BJ (cell line): Measurements from ENCODE around the gene TSHZ2. TPM values are rescaled to one million over a fixed set of nuclear protein-coding genes. Genes with fewer than 3 reads are reported as not detected.

Experiments used
- CTCF ChIA-PET: fragments of 350-600 bp; formaldehyde crosslinking; extraction: SDS; loops from one replicate; lab custom pipeline; 2021; ENCODE audit warnings: antibody characterized with exemption, inconsistent platforms; lab: Yijun Ruan, JAX
- POLR2A ChIA-PET: fragments of 300-600 bp; sonication (Branson Sonifier 250); formaldehyde crosslinking; extraction: SDS; loops from one replicate; lab custom pipeline; 2021; ENCODE audit warnings: antibody characterized with exemption; lab: Charles Lee
- DNase-seq: peaks from one replicate; pipeline ENCODE4 v3.0.0-alpha.2; 2011; ENCODE audit warnings: low read depth
- H3K27me3 ChIP-seq: 2 replicates; pipeline ENCODE4 v1.6.0; 2011; ENCODE audit warnings: low read length; ENCODE audit not compliant: control insufficient read depth, insufficient read depth
- H3K36me3 ChIP-seq: 2 replicates; pipeline ENCODE4 v1.5.1; 2011; ENCODE audit warnings: low read length; ENCODE audit not compliant: control insufficient read depth, insufficient read depth
- H3K4me3 ChIP-seq: 2 replicates; pipeline ENCODE4 v1.5.1; 2011; ENCODE audit warnings: low read depth, mild to moderate bottlenecking, control low read depth, low read length
- polyA plus RNA-seq: library from polyadenylated mRNA; depleted of rRNA; stranded (reverse); fragments of >200 nt; gene quantifications from 2 replicates; pipeline ENCODE4 v1.2.3, GENCODE V29; 2011
- TF ChIP-seq, protein P1 (sequence below): IDR thresholded peaks from 2 replicates; pipeline ENCODE4 v1.5.1; 2011; ENCODE audit warnings: low read depth, mild to moderate bottlenecking, control low read depth, inconsistent platforms, low read length, moderate library complexity; ENCODE audit not compliant: insufficient read depth

The TSHZ2 gene
- polyA plus RNA-seq, 1 experiment = not detected

DNA sequence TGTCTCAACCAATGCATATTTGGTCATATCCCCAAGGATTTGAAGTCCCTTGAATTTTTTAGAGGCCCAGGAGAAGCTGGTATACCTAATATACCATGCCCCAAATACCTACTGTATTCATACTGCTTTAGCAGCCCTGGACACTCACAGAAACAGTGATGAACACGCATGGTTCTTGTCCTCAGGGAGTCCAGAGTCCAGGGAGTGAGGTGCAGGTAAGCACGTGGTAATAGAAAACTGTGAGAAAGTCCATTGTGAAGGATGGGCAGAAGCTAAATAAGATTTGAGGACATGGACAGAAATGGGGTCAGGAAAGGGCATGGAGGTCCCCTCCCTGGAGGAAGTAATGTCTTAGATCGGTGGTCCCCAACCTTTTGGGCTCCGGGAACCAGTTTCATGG, 85.4 kb downstream of the TSHZ2 start:
- no peak for DNase-seq
- no peaks in the 10 kb centered on the region for H3K27me3 ChIP-seq
- TF ChIP-seq, protein P1, sequence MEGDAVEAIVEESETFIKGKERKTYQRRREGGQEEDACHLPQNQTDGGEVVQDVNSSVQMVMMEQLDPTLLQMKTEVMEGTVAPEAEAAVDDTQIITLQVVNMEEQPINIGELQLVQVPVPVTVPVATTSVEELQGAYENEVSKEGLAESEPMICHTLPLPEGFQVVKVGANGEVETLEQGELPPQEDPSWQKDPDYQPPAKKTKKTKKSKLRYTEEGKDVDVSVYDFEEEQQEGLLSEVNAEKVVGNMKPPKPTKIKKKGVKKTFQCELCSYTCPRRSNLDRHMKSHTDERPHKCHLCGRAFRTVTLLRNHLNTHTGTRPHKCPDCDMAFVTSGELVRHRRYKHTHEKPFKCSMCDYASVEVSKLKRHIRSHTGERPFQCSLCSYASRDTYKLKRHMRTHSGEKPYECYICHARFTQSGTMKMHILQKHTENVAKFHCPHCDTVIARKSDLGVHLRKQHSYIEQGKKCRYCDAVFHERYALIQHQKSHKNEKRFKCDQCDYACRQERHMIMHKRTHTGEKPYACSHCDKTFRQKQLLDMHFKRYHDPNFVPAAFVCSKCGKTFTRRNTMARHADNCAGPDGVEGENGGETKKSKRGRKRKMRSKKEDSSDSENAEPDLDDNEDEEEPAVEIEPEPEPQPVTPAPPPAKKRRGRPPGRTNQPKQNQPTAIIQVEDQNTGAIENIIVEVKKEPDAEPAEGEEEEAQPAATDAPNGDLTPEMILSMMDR = no peak
- H3K36me3 ChIP-seq = no peaks in the 10 kb centered on the region
- POLR2A ChIA-PET = no interaction called here
- no peak overlapping the region for H3K4me3 ChIP-seq
- CTCF ChIA-PET = no interaction called here

DNA sequence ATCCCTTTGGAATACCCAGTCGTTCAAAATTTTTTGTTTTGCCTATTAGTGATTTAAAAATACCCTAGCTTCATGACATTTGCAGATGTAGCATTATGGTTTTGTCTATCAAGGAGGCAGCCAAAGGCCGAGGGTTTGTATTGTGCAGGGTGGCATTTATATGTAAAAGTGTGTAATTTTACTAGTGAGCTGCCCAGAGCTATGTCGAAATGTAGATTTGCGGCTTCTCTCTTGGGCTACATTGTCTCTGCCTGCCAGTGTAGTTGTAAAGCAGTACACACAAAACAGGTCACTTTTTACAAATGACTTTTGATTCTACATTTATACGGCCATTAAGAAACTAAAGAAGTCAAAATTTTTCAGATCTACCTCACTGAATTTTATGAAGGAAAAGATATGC, 87.7 kb downstream of the TSHZ2 start:
- POLR2A ChIA-PET = no interaction called here
- Histone ChIP-seq H3K27me3 (no peaks in the 10 kb centered on the region), H3K4me3 (no peak overlapping the region), H3K36me3 (no peaks in the 10 kb centered on the region)
- TF ChIP-seq, protein P1 = no peak
- CTCF ChIA-PET = no interaction called here
- DNase-seq = no peak

- Histone ChIP-seq H3K36me3 (no peaks in the 10 kb centered on the region), H3K27me3 (no peaks in the 10 kb centered on the region), H3K4me3 (no peak overlapping the region)
- DNase-seq = no peak
- TF ChIP-seq, protein P1 = no peak
- CTCF ChIA-PET = no interaction called here
- POLR2A ChIA-PET = no interaction called here
Measured at GRCh38 chr20:53061192-53062108, 89.3 kb downstream of the TSHZ2 start.

- Histone ChIP-seq H3K36me3 (no peaks in the 10 kb centered on the region), H3K4me3 (no peak overlapping the region), H3K27me3 (no peaks in the 10 kb centered on the region)
- DNase-seq = no peak
- ChIA-PET POLR2A (no interaction called here), CTCF (no interaction called here)
- TF ChIP-seq, protein P1 = no peak
Measured at GRCh38 chr20:53064935-53065334, 92.8 kb downstream of the TSHZ2 start.

GRCh38 chr20:53068241-53068640, 96.1 kb downstream of the TSHZ2 start:
- H3K4me3 ChIP-seq = no peak overlapping the region
- ChIA-PET POLR2A (no interaction called here), CTCF (no interaction called here)
- no peak for DNase-seq
- no peaks in the 10 kb centered on the region for H3K36me3 ChIP-seq
- TF ChIP-seq, protein P1 = no peak
- H3K27me3 ChIP-seq = no peaks in the 10 kb centered on the region
